Measurements from ENCODE around the gene BMPR1B.

BMPR1B gene

DNA sequence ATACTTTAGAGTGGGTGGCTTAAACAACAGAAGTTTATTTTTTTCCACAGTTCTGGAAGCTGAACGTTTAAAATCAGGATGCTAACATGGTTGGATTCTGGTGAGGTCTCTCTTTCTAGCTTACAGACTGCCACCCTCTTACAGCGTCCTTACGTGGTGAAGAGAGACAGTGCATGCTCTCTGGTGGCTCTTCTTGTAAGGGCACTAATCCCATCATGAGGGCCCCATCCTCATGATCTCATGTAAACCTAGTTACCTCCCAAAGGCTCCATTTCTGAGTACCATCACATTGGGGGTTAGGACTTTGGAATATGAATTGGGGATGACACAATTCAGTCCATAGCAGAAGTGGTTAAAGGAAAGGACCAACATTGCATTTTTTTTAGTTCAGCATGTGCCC lies 132.8 kb downstream of the BMPR1B start:
- no peak overlapping the region for H3K27ac ChIP-seq
- no peak overlapping the region for H3K4me3 ChIP-seq

DNA sequence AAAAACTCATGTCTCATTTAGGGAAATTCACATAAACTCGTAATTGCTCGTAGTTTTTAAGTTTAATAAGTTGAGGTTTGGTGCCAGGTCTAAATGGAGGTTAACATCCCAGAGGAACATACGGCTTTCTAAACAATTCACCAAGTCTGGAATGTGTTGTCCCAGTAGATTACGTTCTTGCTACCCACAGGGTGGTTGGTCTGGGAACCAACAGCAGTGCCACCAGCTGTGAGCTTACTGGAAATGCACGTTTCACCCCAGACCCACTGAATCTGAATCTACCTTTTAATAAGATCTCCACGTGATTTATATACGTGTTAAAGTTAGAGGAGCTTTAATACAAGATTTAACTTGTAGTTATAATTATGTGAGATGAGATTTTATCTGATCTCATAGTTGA lies 134.3 kb downstream of the BMPR1B start:
- Histone ChIP-seq H3K27ac (no peak overlapping the region), H3K4me3 (no peak overlapping the region)

DNA sequence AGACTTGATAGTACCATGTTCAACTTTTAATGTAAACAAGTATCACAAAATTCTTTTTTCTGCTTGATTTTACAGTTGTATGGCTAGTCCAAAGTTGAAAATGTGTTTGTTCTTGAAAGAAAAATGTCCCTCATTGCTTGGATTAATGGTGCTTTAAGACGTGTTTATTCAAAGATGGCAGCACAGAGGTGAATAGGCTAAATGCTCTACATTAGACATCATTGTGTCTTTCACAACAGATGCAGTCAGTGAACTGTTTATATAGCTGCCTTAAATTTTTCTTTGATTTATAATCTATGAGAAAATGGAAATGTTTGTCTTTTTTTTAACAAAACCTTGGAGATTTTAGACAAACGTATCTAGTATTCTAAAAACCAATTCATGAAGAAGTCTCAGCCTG lies 137.3 kb downstream of the BMPR1B start:
- no peak overlapping the region for H3K27ac ChIP-seq
- H3K4me3 ChIP-seq = no peak overlapping the region

DNA sequence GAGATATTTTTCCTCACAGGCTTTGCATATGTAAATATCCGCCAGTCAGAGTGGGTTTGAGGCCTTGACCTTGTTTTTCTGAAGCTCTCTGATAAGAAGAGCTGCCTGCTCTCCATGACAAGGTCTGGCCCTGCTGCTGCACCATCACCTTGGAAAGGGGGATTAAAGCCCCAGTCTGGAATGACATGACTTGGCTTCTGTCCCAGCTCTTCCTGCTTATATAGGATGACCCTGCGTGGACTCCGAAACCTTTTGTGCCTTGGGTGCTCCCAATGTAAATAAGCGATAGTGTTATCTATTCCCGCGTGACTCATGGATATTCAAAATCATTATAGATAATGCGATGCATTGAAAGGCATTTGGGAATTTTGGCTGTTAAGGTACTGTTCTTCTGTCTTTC lies 139.3 kb downstream of the BMPR1B start:
- no peak overlapping the region for H3K27ac ChIP-seq
- H3K4me3 ChIP-seq = no peak overlapping the region

DNA sequence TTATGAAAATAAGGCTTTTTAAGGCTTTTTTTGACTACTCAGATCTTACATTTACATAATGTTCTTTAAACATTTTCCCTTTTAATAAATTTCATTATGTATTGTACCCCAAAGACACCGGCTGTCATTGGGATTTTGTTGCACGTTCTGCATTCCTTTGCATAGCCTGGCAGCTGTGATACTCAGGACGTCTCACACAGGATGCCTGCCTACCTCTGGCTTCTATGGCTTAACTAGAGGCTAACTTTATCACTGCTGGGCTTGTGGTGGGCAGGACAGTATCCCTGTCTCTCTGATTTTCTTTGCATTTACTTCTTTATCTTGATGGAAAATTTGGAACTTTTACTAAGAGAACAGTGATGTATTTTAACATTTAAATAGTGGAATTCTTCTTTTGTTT lies 147.8 kb downstream of the BMPR1B start:
- Histone ChIP-seq H3K4me3 (no peak overlapping the region), H3K27ac (no peak overlapping the region)

DNA sequence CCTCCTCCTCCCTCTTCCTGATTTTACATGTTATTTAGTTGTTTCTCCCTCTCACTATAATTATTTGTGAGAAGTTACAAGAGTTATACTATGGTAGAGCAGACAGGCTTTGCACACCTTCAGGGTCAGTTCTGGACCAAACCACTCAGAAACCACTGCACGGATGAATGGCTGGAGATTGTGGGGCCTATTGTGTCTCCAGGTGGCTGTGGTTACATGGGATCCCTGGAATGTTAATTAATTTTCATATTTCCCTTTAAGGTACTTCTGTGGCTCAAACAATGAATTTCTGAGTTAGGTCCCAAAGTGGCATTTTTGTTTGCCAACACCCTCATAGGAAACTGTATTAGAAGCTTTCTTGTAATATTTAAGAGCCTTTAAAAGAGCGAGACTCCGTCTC lies 151.9 kb downstream of the BMPR1B start:
- Histone ChIP-seq H3K27ac (no peak overlapping the region), H3K4me3 (no peak overlapping the region)

DNA sequence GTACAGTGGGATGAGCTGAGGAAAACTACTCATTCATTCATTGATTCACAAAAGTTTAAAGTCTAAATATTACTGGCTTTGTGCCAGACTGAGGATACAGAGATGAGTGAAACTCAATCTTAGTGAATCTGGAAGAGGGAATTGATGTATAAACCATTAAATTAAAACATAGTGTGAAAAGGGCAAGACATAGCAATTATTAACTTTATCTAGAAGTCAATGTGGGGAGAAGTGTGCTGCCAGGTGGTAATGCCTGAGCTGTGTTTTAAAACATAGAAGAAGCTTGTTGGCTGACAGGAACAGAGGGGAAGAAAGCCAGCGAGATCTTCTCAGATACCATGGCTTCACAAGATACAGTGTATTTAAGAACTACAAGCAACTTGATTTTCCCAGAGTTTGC lies 153.4 kb downstream of the BMPR1B start:
- Histone ChIP-seq H3K4me3 (no peak overlapping the region), H3K27ac (no peak overlapping the region)

DNA sequence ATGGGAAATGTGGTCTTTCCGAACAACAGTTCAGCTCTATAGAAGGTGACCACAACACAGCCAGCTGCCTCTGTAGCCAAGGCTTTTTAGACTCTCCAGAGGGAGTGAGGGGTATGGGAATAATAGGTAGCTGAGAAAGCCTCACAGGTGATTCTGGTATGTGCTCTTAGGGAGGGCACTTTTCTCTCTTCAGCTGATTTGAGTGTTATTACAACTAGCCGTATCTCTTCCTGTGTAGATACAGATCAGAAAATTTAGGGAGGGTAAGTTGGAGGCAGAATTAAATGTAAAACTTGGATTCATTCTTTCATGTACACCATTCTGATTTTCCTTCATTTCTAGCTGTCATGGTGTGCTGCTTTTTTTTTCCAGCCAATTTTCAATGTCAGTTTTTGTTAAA lies 154.9 kb downstream of the BMPR1B start:
- H3K27ac ChIP-seq = no peak overlapping the region
- H3K4me3 ChIP-seq = no peak overlapping the region

DNA sequence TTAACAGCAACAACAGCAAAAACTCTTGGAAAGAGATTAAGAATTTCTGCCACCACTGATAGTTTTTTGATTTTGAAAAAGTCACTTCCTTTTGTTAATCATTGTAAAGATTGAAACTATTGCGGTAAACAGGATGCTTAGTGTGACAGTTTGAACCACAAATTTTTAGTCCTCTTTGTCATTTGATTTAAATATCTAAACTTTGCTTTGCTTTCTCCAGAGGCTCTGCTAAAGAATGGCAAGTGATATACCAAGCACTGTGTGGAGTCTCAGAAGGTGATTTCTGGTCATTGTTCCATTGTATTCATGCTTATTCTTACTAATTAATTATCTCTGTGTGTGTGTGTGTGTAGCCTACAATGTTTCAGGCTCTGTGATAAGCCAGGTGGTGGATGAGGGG lies 155.6 kb downstream of the BMPR1B start:
- Histone ChIP-seq H3K27ac (peak overlapping the region in 1 of 21 experiments; percentile 9), H3K4me3 (no peak overlapping the region)

DNA sequence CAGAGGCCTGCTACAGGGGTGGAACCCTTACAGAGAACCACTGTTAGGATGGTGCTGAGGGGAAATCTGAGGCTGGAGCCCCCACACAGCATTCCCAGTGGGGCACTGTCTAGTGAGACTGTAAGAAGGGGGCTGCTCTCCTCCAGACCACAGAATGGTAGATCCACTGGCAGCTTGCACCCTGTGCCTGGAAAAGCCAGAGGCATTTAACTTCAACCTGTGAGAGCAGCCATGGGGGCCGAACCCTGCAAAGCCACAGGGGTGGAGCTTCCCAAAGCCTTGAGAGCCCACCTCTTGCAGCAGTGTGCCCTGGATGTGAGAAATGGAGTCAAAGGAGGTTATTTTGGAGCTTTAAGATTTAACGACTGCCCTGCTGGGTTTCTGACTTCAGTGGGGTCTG lies 159.4 kb downstream of the BMPR1B start:
- Histone ChIP-seq H3K27ac (no peak overlapping the region), H3K4me3 (no peak overlapping the region)

DNA sequence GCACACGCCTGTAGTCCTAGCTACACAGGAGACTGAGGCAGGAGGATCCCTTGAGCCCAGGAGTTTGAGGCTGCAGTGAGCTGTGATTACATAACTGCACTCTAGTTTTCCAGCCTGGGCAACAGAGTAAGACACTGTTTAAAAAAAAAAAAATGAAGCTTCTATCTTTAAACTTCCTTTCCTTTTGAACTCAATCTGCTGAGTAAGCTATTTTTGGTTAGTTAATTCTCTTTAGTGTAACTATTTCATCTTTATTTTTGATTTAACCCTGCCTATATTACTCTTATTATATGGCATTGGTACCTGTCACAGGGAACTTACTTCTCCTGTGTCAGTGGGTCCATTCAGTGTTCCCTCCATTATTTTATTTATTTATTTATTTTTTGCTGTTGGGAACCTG lies 160.8 kb downstream of the BMPR1B start:
- Histone ChIP-seq H3K4me3 (no peak overlapping the region), H3K27ac (no peak overlapping the region)

DNA sequence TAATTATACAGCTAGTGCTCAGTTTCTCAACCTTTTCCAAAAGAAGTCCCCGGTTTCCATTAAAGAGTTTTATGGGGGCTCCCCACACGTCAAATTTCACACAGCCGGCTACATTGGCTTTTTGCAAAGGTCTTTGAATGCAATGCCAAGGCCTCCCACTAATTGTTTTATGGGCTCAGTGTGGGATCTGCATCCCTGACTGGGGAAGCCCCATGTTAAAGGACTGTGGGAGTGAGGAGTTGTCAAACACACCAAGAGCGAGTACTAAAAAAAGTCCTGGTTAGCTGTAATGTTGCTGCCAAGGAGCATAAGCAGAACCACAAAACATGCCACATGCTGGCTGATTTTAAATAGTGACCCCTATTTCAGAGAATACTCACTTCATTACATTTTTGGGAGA lies 162.6 kb downstream of the BMPR1B start:
- Histone ChIP-seq H3K4me3 (no peak overlapping the region), H3K27ac (no peak overlapping the region)

DNA sequence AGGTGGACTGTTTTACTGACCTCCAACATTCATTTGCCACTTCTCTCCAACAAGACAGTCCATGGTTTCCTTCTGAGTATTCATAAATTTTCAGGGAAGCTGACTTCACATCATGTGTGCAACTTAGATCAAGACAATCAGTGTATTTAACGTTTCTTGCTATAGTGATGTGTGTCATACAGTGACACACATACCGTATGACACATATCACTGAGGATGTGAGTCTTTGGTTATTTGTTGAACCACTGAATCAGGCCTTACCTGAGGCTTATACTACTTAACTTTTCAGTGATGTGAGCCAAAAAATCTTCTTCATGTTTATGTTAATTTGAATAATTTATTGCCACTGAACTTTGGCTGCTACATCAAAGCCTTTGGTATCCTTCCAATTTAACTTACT lies 166.8 kb downstream of the BMPR1B start:
- Histone ChIP-seq H3K27ac (no peak overlapping the region), H3K4me3 (no peak overlapping the region)

DNA sequence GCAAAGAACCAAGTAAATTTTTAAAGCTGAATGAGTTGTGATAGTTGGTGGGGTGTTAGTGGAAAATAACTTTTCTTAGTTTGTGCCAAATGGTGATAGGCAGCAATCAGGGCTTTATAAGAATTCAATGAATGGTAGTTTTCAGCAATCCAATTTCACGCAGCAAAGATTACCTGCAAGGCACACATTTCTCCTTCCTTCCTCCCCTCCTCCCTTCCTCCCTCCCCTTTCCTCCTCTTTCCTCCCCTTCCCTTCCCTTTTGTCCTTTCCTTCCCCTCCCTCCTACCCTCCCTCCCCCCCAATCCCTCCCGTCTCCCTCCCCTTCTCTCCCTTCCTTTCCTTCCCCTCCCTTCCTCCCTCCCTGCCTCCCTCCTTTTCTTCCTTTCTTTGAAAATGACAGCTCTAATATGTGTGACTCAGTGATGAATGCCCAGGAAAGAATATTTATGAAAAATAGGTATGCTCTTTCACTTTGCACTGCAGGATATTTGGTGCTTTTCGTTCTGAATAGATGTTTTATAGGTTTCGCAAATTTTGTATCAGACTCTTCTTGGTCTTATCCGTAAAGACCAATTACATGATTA lies 168.1 kb downstream of the BMPR1B start:
- Histone ChIP-seq H3K4me3 (no peak overlapping the region), H3K27ac (no peak overlapping the region)

DNA sequence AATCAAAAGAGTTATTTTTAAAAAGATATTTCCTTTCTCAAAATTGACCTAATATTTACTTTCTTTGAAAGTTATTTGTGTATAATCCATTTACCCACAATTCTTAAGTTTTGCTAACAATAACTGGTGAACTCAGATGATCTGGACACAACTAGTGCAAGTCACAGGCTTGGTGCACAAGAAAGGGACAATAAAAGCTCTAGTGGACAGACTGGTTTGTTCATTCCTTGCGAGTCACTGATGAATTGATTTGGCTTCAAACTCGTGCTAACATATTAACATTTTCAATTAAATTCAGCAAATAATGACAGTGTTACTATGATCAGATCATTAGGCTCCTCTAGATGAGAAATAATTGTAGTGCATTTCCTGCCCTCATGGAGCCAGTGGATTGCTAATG lies 169.2 kb downstream of the BMPR1B start:
- no peak overlapping the region for H3K4me3 ChIP-seq
- H3K27ac ChIP-seq = no peak overlapping the region

DNA sequence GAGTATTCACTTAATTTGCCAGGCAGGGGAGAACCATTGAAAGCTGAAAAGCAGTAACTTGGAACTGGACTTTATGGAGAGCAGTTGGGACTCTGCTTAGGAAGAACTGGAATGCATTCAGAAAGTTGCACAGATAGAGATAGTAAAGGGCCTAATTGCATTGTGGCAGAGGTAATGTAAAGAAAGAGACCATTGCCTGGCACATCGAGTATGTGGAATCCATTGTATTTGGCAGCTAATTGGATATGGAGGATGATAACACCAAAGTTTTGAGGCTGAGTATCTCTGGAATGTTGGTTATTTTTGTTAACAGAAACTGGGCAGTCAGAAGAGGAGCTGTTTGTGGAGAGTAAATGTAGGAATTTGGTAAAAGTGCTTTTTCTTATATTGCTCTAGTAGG lies 169.9 kb downstream of the BMPR1B start:
- Histone ChIP-seq H3K4me3 (no peak overlapping the region), H3K27ac (no peak overlapping the region)

DNA sequence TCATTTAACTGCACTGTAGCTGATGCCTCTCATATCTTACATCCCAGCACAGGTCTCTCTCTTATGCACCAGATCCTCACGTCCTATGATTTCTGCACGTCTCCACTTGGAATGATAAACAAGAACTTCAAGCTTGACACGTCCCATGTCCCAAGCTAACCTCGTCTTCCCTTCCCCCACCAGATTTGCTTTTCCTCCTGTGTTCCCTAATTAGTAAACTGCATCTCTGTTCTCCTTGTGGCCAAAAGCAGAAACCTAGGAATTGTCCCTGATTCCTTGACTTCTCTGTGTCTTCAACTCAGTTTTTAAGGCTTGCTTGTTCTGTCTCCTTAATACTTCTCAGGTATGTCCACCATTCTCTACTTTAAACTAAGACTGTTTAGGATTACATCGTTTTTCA lies 171.9 kb downstream of the BMPR1B start:
- Histone ChIP-seq H3K4me3 (no peak overlapping the region), H3K27ac (no peak overlapping the region)

DNA sequence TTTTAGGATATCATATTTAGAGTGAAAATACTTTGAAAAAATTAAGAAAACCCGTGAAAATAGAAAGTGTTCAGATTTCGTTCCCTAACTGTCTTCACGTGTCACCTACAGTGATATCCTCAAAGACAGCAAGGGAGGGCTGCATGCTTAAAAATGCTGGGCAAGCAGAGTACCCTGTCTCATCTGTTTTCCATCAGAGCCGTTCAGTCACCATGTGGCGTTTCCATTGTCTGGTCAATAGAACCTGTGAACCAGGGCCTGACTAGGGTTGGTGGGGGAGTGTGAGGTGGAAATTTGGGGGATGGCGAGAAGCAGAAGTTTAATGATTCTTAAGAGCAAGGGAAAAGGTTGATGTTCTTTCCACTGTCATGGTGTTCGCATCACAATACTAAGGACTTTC lies 173.9 kb downstream of the BMPR1B start:
- no peak overlapping the region for H3K4me3 ChIP-seq
- no peak overlapping the region for H3K27ac ChIP-seq

DNA sequence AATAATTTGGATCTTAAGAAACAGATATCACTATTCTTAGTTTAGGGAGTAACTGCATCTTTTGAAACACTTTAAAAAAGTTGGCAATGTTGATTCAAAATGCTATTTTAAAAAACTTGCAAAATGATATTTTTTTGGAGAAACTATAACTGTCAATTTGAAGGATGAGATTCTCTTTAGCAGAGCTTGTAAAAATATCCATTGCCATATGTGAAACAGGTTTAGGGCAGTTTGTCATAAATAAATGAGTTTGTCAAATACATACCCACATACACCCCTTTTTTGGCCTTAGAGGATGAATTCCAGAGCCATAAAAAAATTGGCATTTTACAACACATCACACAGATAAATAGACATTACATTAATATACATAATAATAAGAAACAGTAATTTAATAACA lies 174.6 kb downstream of the BMPR1B start:
- no peak overlapping the region for H3K4me3 ChIP-seq
- no peak overlapping the region for H3K27ac ChIP-seq

DNA sequence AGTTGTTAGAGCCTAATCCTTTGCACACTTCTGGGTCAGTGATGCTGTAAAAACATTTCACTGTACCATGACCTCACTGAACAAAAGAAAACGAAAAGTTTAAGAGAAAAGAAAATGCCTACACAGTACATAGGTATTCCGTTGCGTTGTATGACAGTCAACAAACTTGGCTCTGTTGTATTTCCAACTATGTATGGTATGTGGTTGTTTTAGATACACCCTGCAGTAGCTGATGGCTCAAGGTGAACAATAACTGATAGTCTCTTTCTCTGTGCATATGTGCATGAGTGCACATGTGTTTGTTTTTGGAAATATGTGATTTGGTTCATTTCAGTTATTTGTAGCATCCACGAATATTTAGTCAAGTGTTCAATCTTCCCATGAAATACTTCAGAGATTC lies 176.0 kb downstream of the BMPR1B start:
- H3K27ac ChIP-seq = no peak overlapping the region
- H3K4me3 ChIP-seq = no peak overlapping the region

DNA sequence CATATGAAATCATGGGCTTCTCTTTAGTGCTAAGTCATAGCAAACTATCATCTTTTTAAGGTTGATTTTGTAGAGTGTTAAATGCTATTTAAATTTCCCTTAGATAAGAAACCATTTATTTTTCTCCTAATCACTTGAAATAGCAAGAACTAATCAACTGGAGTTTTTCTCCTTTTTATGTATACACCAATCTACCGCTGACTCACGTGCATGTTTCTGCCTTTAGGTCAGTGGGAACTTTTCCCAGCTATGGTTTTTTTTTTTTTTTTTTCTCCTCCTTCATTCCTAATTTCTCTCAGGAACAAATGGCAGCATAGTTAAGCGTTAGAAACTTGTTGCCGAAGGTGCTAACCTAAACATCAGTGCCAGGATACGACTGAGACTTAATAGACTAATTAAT lies 176.4 kb downstream of the BMPR1B start:
- H3K27ac ChIP-seq = no peak overlapping the region
- no peak overlapping the region for H3K4me3 ChIP-seq

DNA sequence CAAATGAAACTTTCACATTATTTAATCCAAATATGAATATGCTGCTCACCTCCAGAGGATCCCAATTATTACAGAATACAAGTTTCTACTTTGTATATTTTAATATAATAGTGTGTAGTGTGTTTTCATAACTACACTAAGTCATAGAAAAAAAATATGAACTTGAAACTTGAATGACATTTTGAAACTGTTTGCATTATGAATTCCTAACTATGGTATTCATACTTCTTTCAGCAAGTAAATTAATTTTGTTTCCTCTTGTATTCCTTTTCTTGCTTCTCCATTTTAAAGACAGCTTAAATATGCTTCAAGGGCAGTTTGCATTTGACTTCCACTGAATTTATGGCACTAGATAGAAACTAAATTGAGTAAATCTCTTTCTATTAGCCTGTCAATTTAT lies 177.1 kb downstream of the BMPR1B start:
- Histone ChIP-seq H3K27ac (no peak overlapping the region), H3K4me3 (no peak overlapping the region)

DNA sequence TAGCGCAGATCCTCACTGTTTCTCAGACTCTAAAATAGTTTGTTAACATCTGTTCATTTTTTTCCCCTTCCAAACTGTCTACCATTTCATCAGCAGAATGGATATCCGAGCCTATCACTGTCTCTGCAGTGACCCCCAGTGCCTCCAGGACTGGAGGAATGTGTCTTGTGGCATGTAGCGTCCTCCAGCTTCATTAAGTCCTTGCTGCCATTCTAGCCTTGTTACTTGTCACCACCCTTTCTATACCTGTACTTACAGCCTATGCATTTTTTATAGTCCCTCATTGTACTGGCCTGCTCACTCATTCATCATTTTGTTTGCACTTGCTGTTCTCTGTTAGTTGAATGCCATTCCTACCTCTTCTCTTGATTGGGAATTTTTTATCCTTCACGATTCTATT lies 179.1 kb downstream of the BMPR1B start:
- Histone ChIP-seq H3K4me3 (no peak overlapping the region), H3K27ac (no peak overlapping the region)

Data from skin epidermis (tissue), 12 donors.